Measurements from ENCODE around the gene PHKA2.
A peak's percentile ranks its signal among the peaks of the same experiment; 100 is the strongest.

The PHKA2 gene

GRCh38 chrX:18920566-18920965 is 63.3 kb downstream of the PHKA2 start:
- no peak for DNase-seq

GRCh38 chrX:18920079-18920478 is 63.8 kb downstream of the PHKA2 start:
- no peak for DNase-seq

DNA sequence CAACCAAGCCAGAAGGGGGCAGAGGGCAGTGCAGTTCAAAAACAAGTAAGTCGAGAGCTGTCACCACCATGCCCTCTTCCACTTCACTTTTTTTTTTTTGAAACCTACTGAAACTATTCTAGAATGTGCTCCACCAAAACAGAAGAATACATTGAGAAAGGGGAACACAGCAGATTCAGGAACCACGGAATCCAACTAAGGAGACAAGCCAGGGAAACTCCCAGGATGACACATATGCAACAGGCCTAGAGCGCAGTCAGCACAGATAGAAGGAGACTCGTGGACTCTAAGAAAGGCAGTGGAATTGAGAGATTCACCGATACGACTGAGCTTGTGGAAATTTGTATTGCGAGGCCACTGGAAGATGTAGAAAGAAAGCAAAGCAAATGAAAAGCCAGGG is 66.1 kb downstream of the PHKA2 start:
- DNase-seq: no peak

DNA sequence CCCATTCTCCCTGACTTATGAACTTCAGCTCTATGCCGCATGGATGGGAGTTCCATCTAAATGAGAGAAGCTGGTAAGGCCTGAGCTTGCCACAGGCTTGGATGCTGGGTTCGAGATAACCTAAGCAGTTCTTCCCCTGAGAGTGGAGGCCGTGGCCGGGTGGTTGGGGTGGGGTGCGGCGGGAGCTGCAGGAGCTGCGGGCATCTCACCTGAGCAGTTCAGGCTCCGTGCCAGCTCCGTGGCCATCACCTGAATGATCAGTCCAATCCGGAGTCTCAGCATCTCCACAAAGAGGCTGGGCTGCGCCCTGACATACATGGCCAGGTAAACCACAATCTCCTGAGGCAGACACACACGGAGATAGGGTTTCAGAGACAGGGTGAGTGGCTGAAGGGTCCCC is 77.6 kb downstream of the PHKA2 start:
- no peak for DNase-seq

DNA sequence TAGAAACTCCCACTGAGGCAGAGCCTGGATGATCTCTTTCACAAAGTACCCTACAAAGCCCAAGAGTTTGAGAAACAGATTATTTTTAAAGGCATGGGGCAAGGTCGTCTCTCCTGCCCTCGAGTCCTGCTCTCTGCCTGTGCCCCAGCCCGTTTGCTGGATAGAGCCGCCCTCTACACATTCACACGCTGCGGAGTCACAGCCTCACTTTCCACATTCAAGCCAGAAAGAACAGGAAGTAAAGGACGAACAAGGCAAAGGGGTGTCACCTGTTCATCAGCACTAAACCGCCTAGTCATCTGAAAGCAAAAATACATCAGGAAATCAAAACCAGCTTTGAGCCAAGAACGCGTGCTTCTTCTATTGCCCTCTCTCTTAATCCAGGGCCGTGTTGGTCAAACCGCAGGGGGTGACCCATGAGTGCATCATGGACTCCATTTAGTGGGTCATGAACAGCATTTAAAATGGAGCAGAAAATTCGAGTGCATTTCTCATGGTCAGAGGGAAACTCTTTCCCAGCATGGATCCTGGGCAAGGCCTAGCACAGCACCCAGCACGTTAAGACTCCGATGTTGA is 83.4 kb downstream of the PHKA2 start:
- no peak for DNase-seq

DNA sequence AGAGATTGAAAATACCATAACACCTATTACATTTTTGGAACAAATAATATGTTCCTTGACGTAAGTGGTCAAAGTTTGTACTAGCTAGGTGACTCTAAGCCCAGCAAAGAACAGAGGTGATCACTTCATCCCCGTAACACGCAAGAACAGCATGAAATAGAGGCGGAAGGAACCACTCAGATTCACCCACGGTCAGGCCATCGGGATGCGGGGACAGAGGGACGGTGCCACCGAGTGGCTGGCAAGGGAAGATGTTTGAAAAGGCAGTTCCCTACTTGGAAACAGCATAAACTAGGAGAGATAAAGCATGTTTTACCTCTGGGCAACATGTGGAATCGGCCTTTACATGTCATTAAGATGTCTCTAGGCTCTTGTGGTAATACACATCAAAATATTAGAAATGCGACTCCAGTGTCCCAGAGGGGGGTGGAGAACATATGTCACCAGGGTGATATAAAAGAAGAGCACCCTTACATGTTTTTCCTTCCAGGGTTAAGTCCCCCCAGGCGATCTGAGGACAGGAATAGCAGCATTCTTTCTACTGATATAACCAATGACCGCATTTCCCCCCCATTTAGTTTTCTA is 84.0 kb downstream of the PHKA2 start:
- no peak for DNase-seq

DNA sequence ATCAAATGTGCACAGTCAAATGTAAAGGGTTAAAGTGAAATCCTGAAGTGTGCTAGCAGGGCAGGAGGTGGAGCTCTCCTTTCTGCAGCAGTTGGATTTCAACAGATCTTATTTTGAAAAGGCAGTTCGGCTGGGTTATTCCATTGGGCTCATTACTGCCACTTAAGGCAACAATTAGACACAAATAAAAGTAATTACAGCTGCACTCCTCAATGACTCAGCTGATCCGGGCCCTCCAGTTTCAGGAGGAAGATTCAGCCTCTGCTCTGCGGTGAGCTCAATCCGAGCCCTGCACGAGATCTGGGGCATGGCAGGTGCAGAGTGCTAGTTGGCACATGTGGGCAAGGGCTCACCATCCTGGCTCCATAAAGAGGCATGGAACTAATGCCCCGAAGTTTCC is 85.4 kb downstream of the PHKA2 start:
- DNase-seq: no peak

GRCh38 chrX:18898091-18898490 is 85.8 kb downstream of the PHKA2 start:
- DNase-seq: no peak

DNA sequence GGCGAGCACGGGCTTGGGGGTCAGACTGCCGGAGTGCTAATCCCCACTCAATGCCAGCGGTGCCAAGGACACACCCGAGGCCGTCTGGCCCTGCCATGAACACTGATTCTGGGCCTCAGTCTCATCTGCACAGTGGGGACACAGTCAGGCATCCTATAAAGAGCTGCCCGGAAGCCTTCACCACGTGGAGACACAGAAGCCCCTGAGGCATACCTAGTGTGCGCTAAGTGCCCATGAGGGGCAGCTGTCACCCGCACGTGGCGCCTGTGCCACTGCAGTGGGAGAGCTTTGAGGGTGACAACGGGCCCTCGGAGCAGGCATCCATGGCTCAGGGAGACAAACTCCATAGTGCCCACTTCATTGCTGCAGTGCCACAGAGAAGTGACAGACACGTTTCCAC is 86.3 kb downstream of the PHKA2 start:
- DNase-seq: no peak

- DNase-seq: no peak
Observed at GRCh38 chrX:18896680-18897544, 87.0 kb downstream of the PHKA2 start.

- DNase-seq: no peak
Observed at GRCh38 chrX:18895189-18895951, 88.5 kb downstream of the PHKA2 start.

DNA sequence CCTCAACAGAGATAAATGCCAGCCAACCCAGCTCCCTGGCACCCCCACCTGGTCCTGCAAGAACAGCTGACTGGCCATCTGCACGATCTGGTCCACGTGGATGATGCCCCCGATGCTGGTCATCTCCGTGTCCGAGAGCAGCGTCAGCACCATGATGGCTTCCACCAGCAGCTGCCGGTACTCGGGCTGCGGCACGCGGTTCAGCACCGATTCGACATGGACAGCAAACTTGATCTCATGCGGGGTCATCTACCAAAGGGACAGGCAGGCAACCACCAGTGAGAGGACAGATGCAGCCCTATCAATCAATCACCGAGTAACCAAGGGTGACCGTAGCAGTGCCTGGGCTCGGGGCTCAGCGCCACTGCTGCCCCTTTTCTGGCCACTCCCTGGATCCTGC is 89.8 kb downstream of the PHKA2 start:
- DNase-seq: no peak

DNA sequence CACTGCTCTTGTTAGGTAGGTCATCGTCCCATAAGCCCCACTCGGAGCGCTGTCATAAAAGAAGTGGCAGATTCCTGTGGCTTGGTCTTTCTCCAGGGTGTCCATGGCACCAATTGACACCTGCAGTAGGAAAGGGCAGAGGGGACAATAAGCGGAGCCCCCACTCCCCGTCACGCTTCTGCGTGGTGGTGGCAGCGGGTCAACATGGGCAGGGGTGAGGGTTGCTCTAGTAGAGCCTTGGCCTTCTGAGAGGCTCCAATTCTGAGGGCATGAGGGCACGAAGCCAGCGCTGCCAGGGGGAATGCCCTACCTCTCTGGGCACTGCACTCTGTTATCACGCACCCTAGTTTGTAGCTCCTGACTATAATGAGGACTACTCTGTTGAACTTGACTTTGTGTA is 90.4 kb downstream of the PHKA2 start:
- DNase-seq: no peak

DNA sequence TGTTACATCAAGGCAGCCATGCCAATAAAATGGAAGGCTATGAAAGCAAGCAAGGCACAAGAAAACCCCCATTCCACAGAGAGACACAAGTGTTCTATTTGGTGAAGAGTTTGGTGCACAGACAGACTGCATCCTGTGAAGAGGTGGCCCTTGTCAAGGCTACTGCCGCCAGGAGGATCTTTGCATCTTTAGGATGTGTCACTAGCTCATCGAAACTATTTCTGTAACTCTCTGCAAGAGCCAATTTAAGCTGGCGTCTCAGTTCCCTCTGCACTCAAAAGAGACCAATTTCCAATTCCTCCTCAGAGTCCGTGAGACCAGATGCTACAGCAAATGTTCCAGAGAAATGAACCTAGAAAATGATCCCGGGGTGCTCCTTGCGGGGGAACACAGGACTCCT is 91.0 kb downstream of the PHKA2 start:
- DNase-seq: no peak

- DNase-seq: no peak
Observed at GRCh38 chrX:18891548-18891945, 92.4 kb downstream of the PHKA2 start.

DNA sequence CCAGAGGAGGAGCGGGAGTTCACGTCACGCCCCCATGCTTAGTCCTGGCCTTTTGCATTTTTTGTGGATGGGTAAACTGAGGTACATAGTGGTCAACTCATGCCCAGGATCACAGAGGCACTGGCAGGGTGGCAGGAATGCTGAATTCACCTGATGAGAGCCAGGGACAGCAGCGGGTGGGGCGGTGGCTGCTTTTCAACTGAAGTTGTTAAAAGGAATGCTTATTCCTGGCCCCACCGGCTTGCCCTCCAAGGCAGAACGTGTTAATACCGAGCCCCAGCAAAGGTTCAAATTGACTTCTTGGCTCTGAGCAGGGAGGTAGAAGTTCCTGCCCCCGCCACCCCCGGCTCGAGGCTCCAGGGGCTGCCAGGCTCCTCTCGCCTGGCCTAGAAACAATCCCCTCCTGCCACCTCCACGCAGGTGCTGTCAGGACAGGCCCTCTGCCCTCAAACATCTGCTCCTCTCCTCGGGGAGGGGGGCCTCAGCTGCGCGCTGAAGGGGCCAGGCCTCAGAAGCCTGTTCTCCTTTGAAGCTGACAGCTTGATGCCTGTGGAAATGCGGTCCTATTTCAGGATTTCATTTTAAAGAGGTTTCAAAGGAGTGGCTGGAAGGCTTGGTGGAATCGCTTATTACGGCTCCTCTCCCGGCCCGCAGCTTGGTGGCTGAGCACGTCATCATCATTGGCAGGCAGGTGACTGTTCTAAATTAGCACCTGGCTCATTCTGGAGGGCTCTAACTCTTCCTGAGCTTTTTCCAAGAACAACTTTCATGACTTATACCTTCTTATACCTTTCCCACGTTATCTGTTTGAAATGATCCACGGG is 93.0 kb downstream of the PHKA2 start:
- peak; percentile 77 for DNase-seq

- peak; percentile 60 for DNase-seq
Observed at GRCh38 chrX:18890049-18890381, 93.9 kb downstream of the PHKA2 start.

GRCh38 chrX:18889346-18890048 is 94.4 kb downstream of the PHKA2 start:
- DNase-seq: no peak

DNA sequence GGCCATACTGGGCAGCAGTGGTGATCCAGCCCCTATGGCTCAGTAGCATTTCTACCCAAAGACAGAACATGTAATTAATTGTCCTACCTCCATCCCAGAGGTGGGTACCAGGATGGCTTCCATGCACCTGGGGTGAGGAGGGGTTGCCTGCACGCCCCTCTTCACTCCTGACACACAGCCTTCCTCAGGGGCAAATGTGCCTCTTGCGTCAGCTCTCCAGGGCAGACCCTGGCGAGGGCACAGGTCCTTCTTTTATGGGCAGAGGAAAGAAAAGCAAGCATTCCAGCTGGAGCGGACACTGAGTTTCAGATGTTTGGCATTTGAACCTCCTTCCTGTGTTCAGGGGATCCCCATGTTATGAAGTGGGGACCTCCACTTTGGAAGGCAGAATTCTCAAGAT is 95.6 kb downstream of the PHKA2 start:
- no peak for DNase-seq

GRCh38 chrX:18887825-18888212 is 96.1 kb downstream of the PHKA2 start:
- DNase-seq: no peak

- no peak for DNase-seq
Observed at GRCh38 chrX:18887177-18887824, 96.6 kb downstream of the PHKA2 start.

Data from NCI-H2171 (cell line).